ENCODE data around the gene ITGB6.

- TF ChIP-seq EZH2 (IDR thresholded peaks at IDR 0.05; ENCODE audit: borderline replicate concordance, low read depth, low read length, severe bottlenecking) (no peak), CTCF (IDR thresholded peaks at IDR 0.05; ENCODE audit: extremely low read depth in 1 of 2, insufficient read depth in 1 of 2, low read depth in 1 of 2, low read length in 2 of 2) (no peak)
Observed at GRCh38 chr2:160224060-160224459, 24.0 kb upstream of the ITGB6 start.
